ENCODE measurements around the gene RUNDC3A. TPM values are rescaled to one million over a fixed set of nuclear protein-coding genes. Genes with fewer than 3 reads are reported as not detected.

The RUNDC3A gene
- total RNA-seq, 1 donor from 2014 or later, result 0.41 TPM

- H3K9me3 ChIP-seq (replicated peaks), result no peaks in the 10 kb centered on the region
- H3K4me1 ChIP-seq, result peaks cover 15% of the 10 kb centered on the region
- TF ChIP-seq CTCF (IDR thresholded peaks at IDR 0.05; ENCODE audit: borderline replicate concordance), result no peak
- intact Hi-C loops (cut with micrococcal nuclease), result no loop called here
- H3K27ac ChIP-seq (replicated peaks), result no peak overlapping the region
- H3K36me3 ChIP-seq, result no peaks in the 10 kb centered on the region
- DNase-seq, result no peak
- no peak overlapping the region for H3K4me3 ChIP-seq
- H3K27me3 ChIP-seq (ENCODE audit: low read depth), result peaks cover 72% of the 10 kb centered on the region
Measured at GRCh38 chr17:44367231-44367979, 59.0 kb downstream of the RUNDC3A start.

Other genes starting within 250 kb of the RUNDC3A start
- 41.2 TPM for gene LSM12, start 241.9 kb upstream of the RUNDC3A start, total RNA-seq
- 29.3 TPM for gene G6PC3, start 237.9 kb upstream of the RUNDC3A start, total RNA-seq
- 62.6 TPM for gene HDAC5, start 185.0 kb upstream of the RUNDC3A start, total RNA-seq
- gene HROB, start 166.7 kb upstream of the RUNDC3A start, total RNA-seq, result 0.27 TPM
- gene ASB16, start 137.9 kb upstream of the RUNDC3A start, total RNA-seq, result 12.9 TPM
- 20.9 TPM for gene TMUB2, start 121.6 kb upstream of the RUNDC3A start, total RNA-seq
- gene ATXN7L3, start 108.7 kb upstream of the RUNDC3A start, total RNA-seq, result 28.7 TPM
- gene UBTF, start 88.9 kb upstream of the RUNDC3A start, total RNA-seq, result 53.9 TPM
- gene SLC4A1, start 40.5 kb upstream of the RUNDC3A start, total RNA-seq, result not detected
- gene SLC25A39, start 16.2 kb downstream of the RUNDC3A start, total RNA-seq, result 46.7 TPM
- gene GRN, start 36.7 kb downstream of the RUNDC3A start, total RNA-seq, result 160 TPM
- 0.55 TPM for gene FAM171A2, start 55.3 kb downstream of the RUNDC3A start, total RNA-seq
- 0.91 TPM for gene ITGA2B, start 81.0 kb downstream of the RUNDC3A start, total RNA-seq
- gene GPATCH8, start 194.8 kb downstream of the RUNDC3A start, total RNA-seq, result 16.6 TPM
- 4.0 TPM for gene FZD2, start 248.9 kb downstream of the RUNDC3A start, total RNA-seq